KOPT-K1 (cell line): ENCODE results near the gene REM2.

ENCODE experiments used
- H3K27ac ChIP-seq: fragments of 200-600 bp; sonication (generic); 2 replicates; pipeline ENCODE4 v1.5.1; 2016; ENCODE audit warnings: antibody characterized with exemption, mild to moderate bottlenecking, low read depth, low read length; ENCODE audit not compliant: poor library complexity, severe bottlenecking
- H3K36me3 ChIP-seq: fragments of 200-600 bp; sonication (generic); 2 replicates; pipeline ENCODE4 v1.5.1; 2017; ENCODE audit warnings: antibody characterized with exemption, mild to moderate bottlenecking, low read length, moderate library complexity; ENCODE audit not compliant: insufficient read depth
- H3K9me3 ChIP-seq: fragments of 200-600 bp; sonication (generic); 2 replicates; pipeline ENCODE4 v1.5.1; 2017; ENCODE audit warnings: antibody characterized with exemption, low read length, mild to moderate bottlenecking; ENCODE audit not compliant: insufficient read depth, poor library complexity, severe bottlenecking

Gene REM2

GRCh38 chr14:22877000-22877501, 6.0 kb upstream of the REM2 start:
- H3K27ac ChIP-seq: no peak overlapping the region
- H3K36me3 ChIP-seq: peaks cover 30% of the 10 kb centered on the region; the same call in 1 of the 2 replicates

DNA sequence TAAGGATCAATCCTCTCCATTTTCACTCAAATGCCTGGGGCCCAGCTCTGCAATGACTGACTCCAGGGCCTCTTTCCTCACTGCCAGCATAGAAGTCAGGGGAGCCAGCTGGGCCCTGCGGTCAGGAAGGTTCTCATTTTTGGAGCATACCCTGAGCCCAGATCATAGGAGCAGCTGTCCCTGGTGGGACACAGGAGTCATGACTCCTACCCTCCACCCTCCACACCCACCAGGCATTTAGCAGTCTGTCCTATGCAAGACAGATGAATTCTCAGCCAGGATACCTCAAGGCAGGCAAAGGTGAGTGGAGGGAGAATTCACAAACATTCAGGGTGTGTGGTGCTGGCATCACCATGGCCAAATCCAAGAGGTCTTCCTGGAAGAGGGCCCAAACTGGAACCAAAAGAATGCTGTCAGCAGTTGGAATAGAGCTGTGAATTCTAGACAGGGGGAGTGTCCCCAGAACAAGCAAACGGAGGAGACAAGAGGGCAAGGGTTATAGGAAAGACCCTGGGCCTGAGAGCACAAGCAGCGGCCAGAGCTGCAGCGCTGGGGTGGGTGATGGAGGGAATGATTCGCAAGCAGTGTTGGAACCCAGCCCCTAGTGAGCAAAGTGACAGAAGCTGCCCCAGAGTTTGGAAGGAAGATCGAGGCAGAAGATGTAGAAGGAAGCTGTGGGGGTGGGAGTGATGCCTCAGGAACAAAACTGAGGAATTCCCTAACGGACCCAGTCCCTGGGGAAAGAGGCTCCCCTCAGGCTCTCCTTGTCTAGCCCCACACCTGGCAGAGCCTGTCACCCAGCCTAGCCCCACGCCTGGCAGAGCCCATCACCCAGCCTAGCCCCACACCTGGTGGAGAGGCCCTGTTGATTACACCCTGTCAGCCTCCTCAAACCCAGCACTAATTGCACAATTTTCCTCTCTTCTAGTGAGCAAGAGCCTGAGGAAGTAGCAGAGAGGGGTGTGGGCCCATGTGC, 4.5 kb upstream of the REM2 start:
- H3K36me3 ChIP-seq: peaks cover 29% of the 10 kb centered on the region; the same call in 1 of the 2 replicates
- no peak overlapping the region for H3K27ac ChIP-seq
- no peaks in the 10 kb centered on the region for H3K9me3 ChIP-seq

More at GRCh38 chr14:22877000-22877501, 6.0 kb upstream of the REM2 start:
- no peaks in the 10 kb centered on the region for H3K9me3 ChIP-seq

- Histone ChIP-seq H3K27ac (no peak overlapping the region), H3K9me3 (no peaks in the 10 kb centered on the region), H3K36me3 (no peaks in the 10 kb centered on the region)
These were observed 958 bp upstream of the REM2 start for GRCh38 chr14:22882064-22882463.

DNA sequence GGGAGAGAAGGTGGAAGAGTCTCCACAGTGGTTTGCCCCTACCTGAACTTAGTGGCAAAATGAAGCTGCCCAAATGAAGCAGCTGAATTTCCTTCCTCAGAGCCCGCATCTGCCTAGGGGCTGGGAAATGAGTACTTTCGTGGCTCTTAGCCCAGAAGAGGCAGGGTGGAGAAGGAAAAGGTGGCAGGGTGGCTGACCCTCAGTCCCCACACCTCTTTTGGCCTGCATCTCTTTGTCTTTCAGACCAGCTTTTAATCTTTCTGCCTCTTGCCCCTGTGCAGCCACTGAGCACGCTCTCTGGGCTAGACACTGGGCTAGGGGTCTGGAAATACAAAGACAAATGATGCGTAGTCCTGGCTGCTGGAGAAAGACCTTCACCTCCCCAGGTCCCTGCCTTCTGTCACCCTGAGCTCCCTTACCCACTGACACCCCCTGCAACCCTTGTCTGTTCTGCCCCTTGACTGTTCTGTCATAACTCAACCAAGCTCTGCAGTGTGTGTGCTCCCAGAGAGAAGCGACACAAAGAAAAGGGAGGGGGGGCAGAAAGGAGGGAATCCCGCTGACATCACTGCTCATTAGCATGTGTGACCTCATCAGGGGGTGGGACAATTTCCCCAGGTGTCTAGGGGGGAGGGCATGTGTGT, 371 bp upstream of the REM2 start:
- Histone ChIP-seq H3K36me3 (no peaks in the 10 kb centered on the region), H3K9me3 (no peaks in the 10 kb centered on the region), H3K27ac (no peak overlapping the region)

DNA sequence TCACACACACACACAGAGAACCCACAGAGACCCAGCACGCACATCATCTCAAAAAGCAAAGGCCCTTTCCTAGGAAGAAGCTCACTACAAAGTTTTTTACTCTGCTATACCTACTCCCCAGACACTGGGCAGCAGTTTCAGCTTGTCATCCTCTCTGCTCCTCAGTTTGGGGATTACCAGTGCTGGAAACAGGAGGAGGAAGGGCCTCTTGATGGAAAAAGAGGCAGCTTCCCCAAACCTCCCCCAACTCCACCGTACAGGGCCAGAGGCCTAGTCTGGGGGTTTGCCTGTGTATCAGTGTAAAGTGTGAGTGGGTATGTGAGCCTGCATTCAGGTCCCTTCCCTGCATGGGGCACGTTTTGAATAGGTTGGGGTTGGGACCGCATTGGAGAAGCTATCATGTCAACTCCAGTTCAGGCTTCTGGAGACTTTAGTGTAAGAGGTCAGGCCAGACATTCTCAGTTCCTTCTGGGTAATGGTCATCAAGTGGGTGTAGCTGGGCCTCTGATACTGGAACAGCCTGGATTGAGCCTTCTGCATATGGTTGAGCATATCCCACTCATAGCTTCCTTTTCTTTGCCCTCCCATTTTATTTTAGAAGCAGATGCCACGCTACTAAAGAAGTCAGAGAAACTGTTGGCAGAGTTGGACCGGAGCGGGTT, 1.2 kb downstream of the REM2 start:
- Histone ChIP-seq H3K9me3 (no peaks in the 10 kb centered on the region), H3K36me3 (no peaks in the 10 kb centered on the region), H3K27ac (no peak overlapping the region)

- Histone ChIP-seq H3K27ac (no peak overlapping the region), H3K36me3 (no peaks in the 10 kb centered on the region), H3K9me3 (no peaks in the 10 kb centered on the region)
These were observed 1.9 kb downstream of the REM2 start for GRCh38 chr14:22884738-22885523.

GRCh38 chr14:22885975-22886374, 3.0 kb downstream of the REM2 start:
- Histone ChIP-seq H3K27ac (no peak overlapping the region), H3K36me3 (no peaks in the 10 kb centered on the region), H3K9me3 (no peaks in the 10 kb centered on the region)

- H3K36me3 ChIP-seq: no peaks in the 10 kb centered on the region
- H3K27ac ChIP-seq: no peak overlapping the region
- H3K9me3 ChIP-seq: no peaks in the 10 kb centered on the region
These were observed 3.7 kb downstream of the REM2 start for GRCh38 chr14:22886500-22887259.

DNA sequence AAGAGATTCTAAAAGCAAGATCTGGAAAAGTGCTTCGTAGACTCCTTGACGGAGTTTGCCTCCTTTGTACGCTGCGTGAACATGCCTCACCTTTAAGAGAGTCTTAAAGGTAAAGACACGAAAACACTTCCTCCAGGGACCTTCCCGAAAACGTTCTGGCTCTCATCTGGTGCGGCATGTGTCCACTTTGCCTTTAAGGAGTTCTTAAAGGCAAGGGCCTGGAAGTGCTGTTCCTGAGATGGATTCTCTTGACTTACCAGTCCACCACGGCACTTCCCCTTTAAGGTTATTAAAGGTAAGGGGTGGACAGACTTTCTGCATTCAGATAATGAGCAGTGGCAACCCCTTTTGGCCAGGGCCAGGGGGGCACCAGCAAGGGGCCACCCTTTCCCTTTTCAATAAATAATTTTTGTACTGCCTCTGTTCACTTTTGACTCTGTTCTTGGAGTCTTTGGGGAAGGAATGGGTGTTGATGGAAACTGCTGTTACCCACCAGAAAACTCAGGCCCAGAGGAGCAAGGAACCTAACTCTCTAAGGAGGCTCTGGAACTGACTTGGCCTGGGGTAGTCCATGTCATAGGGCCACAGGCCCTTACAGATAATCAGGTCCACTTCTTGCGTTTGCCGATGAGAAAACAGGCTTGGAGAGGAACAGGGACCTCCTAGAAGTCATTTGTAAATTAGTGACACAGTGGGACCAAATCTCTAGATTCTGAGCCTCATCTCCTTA, 4.4 kb downstream of the REM2 start:
- Histone ChIP-seq H3K9me3 (no peaks in the 10 kb centered on the region), H3K36me3 (no peaks in the 10 kb centered on the region), H3K27ac (no peak overlapping the region)

DNA sequence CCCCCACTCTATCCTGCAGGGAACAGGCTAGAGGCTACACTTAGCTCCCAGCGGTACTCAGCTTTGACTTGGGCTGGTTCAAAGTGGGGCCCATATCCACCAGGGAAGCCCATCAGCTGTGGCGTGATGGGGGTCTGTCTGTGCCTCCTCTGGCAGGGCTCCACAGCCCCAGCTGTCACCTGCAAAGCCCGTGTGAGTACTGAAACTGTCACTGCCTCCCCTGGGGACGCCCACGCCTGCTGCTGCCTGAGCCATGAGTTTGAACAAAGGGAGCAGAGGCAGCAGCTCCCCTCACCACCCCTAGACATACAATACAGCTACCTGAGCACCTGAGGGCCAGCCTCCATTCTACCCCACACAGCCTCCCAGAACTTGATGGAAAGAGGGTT, 5.0 kb downstream of the REM2 start:
- Histone ChIP-seq H3K9me3 (no peaks in the 10 kb centered on the region), H3K36me3 (no peaks in the 10 kb centered on the region), H3K27ac (no peak overlapping the region)

GRCh38 chr14:22888662-22889061, 5.6 kb downstream of the REM2 start:
- Histone ChIP-seq H3K27ac (no peak overlapping the region), H3K9me3 (no peaks in the 10 kb centered on the region)

GRCh38 chr14:22890416-22890815, 7.4 kb downstream of the REM2 start:
- H3K9me3 ChIP-seq: no peaks in the 10 kb centered on the region
- no peak overlapping the region for H3K27ac ChIP-seq
- no peaks in the 10 kb centered on the region for H3K36me3 ChIP-seq

More at GRCh38 chr14:22888662-22889061, 5.6 kb downstream of the REM2 start:
- H3K36me3 ChIP-seq: no peaks in the 10 kb centered on the region

GRCh38 chr14:22892488-22892887, 9.5 kb downstream of the REM2 start:
- Histone ChIP-seq H3K36me3 (no peaks in the 10 kb centered on the region), H3K27ac (no peak overlapping the region), H3K9me3 (no peaks in the 10 kb centered on the region)
